ENCODE data around the gene TMCC3. TPM values are rescaled to one million over a fixed set of nuclear protein-coding genes. Genes with fewer than 3 reads are reported as not detected.

Gene TMCC3
- total RNA-seq, 1 experiment from 2014 or later: 2.2 TPM

DNA sequence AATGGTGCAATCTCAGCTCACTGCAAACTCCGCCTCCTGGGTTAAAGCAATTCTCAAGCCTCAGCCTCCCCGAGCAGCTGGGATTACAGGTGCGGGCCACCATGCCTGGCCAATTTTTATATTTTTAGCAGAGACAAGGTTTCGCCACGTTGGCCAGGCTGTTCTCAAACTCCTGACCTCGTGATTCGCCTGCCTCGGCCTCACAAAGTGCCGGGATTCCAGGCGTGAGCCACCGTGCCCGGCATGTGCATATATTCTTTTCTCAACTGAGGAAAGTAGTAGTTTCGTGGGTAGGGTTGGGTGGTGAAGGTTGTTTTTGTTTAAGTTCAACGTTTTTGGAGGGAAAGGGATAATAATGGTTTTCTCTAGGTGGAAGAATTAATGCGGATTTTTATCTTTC, 96.5 kb downstream of the TMCC3 start (continued):
- no peak for TF ChIP-seq STAT6 (CRISPR knock-in tag; conservative IDR thresholded peaks at IDR 0.05; ENCODE audit: low read depth)

DNA sequence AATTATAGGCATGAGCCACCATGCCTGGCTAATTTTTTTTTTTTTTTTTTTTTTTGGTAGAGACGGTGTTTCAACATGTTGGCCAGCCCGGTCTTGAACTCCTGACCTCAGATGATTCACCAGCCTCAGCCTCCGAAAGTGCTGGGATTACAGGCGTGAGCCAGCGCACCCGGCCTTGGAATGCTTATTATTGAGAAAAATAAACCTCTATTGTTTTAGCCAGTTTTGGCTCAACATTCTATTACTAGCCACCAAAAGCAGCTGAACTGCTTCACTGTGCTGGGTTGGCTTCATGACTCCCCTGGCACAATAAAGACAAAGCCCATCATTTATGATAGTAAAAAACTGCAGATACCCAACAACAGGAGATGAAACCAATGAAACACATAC, 97.2 kb downstream of the TMCC3 start:
- H3K4me3 Mint-ChIP-seq: no peak overlapping the region
- ChIA-PET POLR2A (no interaction called here), CTCF (no interaction called here)
- peaks cover 10% of the 10 kb centered on the region for H3K9me3 Mint-ChIP-seq
- peaks cover 7% of the 10 kb centered on the region for H3K36me3 Mint-ChIP-seq
- no peaks in the 10 kb centered on the region for H3K4me1 Mint-ChIP-seq
- H3K27ac Mint-ChIP-seq: no peak overlapping the region
- TF ChIP-seq NFYB (CRISPR knock-in tag; conservative IDR thresholded peaks at IDR 0.05; ENCODE audit: low read depth) (no peak), ELF4 (CRISPR knock-in tag; IDR thresholded peaks at IDR 0.05; ENCODE audit: low read depth) (no peak), IRF2 (CRISPR knock-in tag; IDR thresholded peaks at IDR 0.05; ENCODE audit: borderline replicate concordance, low read depth) (no peak), ATF1 (CRISPR knock-in tag; IDR thresholded peaks at IDR 0.05) (no peak), ZNF263 (CRISPR knock-in tag; IDR thresholded peaks at IDR 0.05; ENCODE audit: low read depth) (no peak), SOX15 (CRISPR knock-in tag; IDR thresholded peaks at IDR 0.05) (no peak), HMGA2 (CRISPR knock-in tag; IDR thresholded peaks at IDR 0.05) (no peak), JUN (CRISPR knock-in tag; IDR thresholded peaks at IDR 0.05) (no peak), SP1 (CRISPR knock-in tag; conservative IDR thresholded peaks at IDR 0.05) (no peak), JAZF1 (CRISPR knock-in tag; IDR thresholded peaks at IDR 0.05) (no peak), ETV6 (CRISPR knock-in tag; IDR thresholded peaks at IDR 0.05) (no peak), ZNF512 (CRISPR knock-in tag; IDR thresholded peaks at IDR 0.05; ENCODE audit: borderline replicate concordance) (no peak)
- TF ChIP-seq, protein P1, sequence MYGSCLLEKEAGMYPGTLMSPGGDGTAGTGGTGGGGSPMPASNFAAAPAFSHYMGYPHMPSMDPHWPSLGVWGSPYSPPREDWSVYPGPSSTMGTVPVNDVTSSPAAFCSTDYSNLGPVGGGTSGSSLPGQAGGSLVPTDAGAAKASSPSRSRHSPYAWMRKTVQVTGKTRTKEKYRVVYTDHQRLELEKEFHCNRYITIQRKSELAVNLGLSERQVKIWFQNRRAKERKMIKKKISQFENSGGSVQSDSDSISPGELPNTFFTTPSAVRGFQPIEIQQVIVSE (CRISPR knock-in tag; IDR thresholded peaks at IDR 0.05; ENCODE audit: borderline replicate concordance): no peak
- TF ChIP-seq, protein P2, sequence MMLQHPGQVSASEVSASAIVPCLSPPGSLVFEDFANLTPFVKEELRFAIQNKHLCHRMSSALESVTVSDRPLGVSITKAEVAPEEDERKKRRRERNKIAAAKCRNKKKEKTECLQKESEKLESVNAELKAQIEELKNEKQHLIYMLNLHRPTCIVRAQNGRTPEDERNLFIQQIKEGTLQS (CRISPR knock-in tag; conservative IDR thresholded peaks at IDR 0.05): no peak
- peaks cover 2% of the 10 kb centered on the region for H3K27me3 Mint-ChIP-seq (ENCODE audit: low read depth)
- DNase-seq (ENCODE audit: low spot score) (no peak), ATAC-seq (no peak)

DNA sequence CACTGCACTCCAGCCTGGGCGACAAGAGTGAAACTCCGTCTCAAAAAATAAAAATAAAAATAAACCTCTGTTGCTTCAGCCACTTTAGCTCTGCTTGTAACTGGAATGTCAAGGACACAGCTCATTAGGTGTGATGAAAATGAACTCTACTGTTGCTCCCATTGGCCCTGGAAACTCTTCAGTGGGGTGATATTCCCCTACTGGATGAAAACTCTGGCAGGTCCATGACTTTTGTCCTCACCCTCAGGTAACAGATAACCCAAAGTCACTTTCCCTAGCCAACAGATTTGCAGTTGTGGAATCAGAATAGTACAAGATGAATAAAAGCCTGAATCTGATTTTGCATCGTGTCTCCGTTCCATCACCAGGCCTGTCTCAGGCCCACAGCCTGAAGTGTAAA, 98.5 kb downstream of the TMCC3 start:
- no peaks in the 10 kb centered on the region for H3K4me1 Mint-ChIP-seq
- ChIA-PET POLR2A (no interaction called here), CTCF (interaction anchor here (0.5 kb wide), 1 partner anchor 497 kb away, joined by 3 read pairs; no protein-coding TSS in a partner anchor)
- peaks cover 23% of the 10 kb centered on the region for H3K9me3 Mint-ChIP-seq
- peaks cover 20% of the 10 kb centered on the region for H3K36me3 Mint-ChIP-seq
- H3K4me3 Mint-ChIP-seq: no peak overlapping the region
- DNase-seq (ENCODE audit: low spot score) (no peak), ATAC-seq (no peak)
- no peak overlapping the region for H3K27ac Mint-ChIP-seq
- peaks cover 13% of the 10 kb centered on the region for H3K27me3 Mint-ChIP-seq (ENCODE audit: low read depth)
- TF ChIP-seq ZNF512 (CRISPR knock-in tag; IDR thresholded peaks at IDR 0.05; ENCODE audit: borderline replicate concordance): no peak
- TF ChIP-seq ELF4 (CRISPR knock-in tag; IDR thresholded peaks at IDR 0.05; ENCODE audit: low read depth): no peak
- TF ChIP-seq ATF6 (CRISPR knock-in tag; IDR thresholded peaks at IDR 0.05): no peak
- no peak for TF ChIP-seq EMX1 (CRISPR knock-in tag; IDR thresholded peaks at IDR 0.05)
- no peak for TF ChIP-seq GABPB1 (CRISPR knock-in tag; IDR thresholded peaks at IDR 0.05)
- TF ChIP-seq, protein P3, sequence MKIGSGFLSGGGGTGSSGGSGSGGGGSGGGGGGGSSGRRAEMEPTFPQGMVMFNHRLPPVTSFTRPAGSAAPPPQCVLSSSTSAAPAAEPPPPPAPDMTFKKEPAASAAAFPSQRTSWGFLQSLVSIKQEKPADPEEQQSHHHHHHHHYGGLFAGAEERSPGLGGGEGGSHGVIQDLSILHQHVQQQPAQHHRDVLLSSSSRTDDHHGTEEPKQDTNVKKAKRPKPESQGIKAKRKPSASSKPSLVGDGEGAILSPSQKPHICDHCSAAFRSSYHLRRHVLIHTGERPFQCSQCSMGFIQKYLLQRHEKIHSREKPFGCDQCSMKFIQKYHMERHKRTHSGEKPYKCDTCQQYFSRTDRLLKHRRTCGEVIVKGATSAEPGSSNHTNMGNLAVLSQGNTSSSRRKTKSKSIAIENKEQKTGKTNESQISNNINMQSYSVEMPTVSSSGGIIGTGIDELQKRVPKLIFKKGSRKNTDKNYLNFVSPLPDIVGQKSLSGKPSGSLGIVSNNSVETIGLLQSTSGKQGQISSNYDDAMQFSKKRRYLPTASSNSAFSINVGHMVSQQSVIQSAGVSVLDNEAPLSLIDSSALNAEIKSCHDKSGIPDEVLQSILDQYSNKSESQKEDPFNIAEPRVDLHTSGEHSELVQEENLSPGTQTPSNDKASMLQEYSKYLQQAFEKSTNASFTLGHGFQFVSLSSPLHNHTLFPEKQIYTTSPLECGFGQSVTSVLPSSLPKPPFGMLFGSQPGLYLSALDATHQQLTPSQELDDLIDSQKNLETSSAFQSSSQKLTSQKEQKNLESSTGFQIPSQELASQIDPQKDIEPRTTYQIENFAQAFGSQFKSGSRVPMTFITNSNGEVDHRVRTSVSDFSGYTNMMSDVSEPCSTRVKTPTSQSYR (CRISPR knock-in tag; IDR thresholded peaks at IDR 0.05): no peak
- TF ChIP-seq RELA (CRISPR knock-in tag; IDR thresholded peaks at IDR 0.05; ENCODE audit: borderline replicate concordance): no peak
- no peak for TF ChIP-seq TP53 (CRISPR knock-in tag; IDR thresholded peaks at IDR 0.05)
